Immature natural killer cell (primary cell): ENCODE results near the gene NHSL2. TPM values are rescaled to one million over a fixed set of nuclear protein-coding genes. Genes with fewer than 3 reads are reported as not detected.

ENCODE experiments used
- DNase-seq, 3 donors: peaks; one replicate each; pipeline ENCODE4 v3.0.0; 2022; ENCODE audit warnings: mixed read lengths in 1 of 3
- H3K27ac Mint-ChIP-seq, 6 donors: one replicate each; pipeline ENCODE4 v1.8.0; 2020; ENCODE audit warnings: mixed read lengths in 6 of 6, mild to moderate bottlenecking in 5 of 6, inconsistent platforms in 4 of 6, moderate library complexity in 3 of 6
- H3K27me3 Mint-ChIP-seq, 3 donors: one replicate each; pipeline ENCODE4 v1.8.0; 2020 to 2021; ENCODE audit warnings: low read depth in 3 of 3, mild to moderate bottlenecking in 3 of 3, mixed read lengths in 3 of 3, moderate library complexity in 3 of 3, inconsistent platforms in 1 of 3
- H3K36me3 Mint-ChIP-seq, 3 donors: one replicate each; pipeline ENCODE4 v1.8.0; 2020; ENCODE audit warnings: mixed read lengths in 3 of 3, inconsistent platforms in 2 of 3, mild to moderate bottlenecking in 2 of 3
- H3K4me1 Mint-ChIP-seq, 2 donors: one replicate each; pipeline ENCODE4 v1.8.0; 2020; ENCODE audit warnings: inconsistent platforms in 2 of 2, mild to moderate bottlenecking in 2 of 2, mixed read lengths in 2 of 2, moderate library complexity in 1 of 2
- H3K4me3 Mint-ChIP-seq, 5 donors: one replicate each; pipeline ENCODE4 v1.8.0; 2020; ENCODE audit warnings: mild to moderate bottlenecking in 5 of 5, mixed read lengths in 5 of 5, inconsistent platforms in 3 of 5, moderate library complexity in 3 of 5
- H3K9me3 Mint-ChIP-seq, 6 donors: one replicate each; pipeline ENCODE4 v1.8.0; 2020; ENCODE audit warnings: mild to moderate bottlenecking in 6 of 6, mixed read lengths in 6 of 6, inconsistent platforms in 4 of 6, moderate library complexity in 3 of 6
- polyA plus RNA-seq, 3 donors: library from polyadenylated mRNA; unstranded; fragments of 300-500 nt; fragmentation: Illumina TruSeq; gene quantifications; one replicate each; pipeline ENCODE4 v1.2.3, GENCODE V29; 2021

NHSL2 gene
- polyA plus RNA-seq, 3 donors from 2014 or later: 10.2 to 29.0 (median 10.6) TPM

DNA sequence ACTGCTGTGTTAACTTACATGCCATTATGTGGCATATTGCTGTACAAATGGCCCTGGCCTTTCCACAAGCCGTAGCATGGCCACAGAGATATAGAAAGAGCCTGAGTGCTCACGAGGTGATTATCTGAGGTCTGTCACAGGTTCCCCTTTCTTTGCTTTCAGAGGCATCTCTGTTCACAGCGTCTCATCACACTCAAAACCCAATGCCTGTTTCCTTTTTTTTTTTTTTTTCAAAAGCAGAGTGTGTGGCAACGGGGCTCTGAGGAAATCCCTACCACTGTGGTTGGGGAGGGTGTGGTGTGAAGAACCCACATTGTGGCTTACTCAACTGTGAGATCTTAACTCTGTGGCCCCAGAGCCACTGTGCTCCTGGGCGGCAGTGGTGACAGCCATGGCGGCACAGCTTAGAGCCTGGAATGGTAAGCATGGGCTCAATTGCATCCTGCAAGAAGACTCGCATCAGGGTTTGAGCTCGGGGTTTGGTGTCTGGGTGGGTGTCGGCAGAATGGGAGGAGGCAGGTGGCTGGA, 190.2 kb downstream of the NHSL2 start:
- no peaks in the 10 kb centered on the region for H3K9me3 Mint-ChIP-seq
- peaks cover 67 to 80% of the 10 kb centered on the region in 2 donors for H3K4me1 Mint-ChIP-seq
- no peaks in the 10 kb centered on the region for H3K36me3 Mint-ChIP-seq
- peak overlapping the region; percentile 91 to 96 (median 93) for H3K4me3 Mint-ChIP-seq
- peaks cover 27 to 34% (median 29%) of the 10 kb centered on the region in 3 donors for H3K27me3 Mint-ChIP-seq
- H3K27ac Mint-ChIP-seq: peak overlapping the region; percentile 95 to 99 (median 97)
- peak; percentile 91 to 93 (median 92) for DNase-seq

DNA sequence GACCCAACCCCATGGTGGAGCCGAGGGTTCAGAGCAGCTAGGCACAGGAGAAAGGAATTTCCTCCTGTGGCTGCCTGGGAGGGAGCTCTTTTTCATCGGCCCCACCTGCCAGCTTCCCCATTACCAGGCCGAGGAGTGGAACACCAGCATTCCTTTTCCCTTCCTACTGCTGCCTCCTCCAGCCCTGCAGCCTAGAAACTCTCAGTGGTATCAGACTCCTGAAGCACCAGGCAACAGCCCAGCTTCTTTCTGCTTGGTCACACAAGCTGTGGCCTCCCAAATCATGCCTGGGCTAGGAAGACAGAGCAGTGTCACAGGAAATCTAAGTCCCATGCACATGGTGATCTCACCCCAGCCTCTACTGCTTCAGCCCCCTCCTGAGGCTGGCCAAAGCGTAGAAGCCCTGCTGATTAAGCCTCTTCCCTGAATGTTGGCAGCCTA, 191.0 kb downstream of the NHSL2 start:
- Mint-ChIP-seq H3K27me3 (peaks cover 25 to 36% (median 28%) of the 10 kb centered on the region in 3 donors), H3K27ac (peak overlapping the region; percentile 95 to 99 (median 97)), H3K36me3 (no peaks in the 10 kb centered on the region), H3K4me1 (peaks cover 72 to 87% of the 10 kb centered on the region in 2 donors), H3K4me3 (peak overlapping the region; percentile 91 to 96 (median 93)), H3K9me3 (no peaks in the 10 kb centered on the region)
- peak; percentile 39 to 45 (median 40) for DNase-seq

- H3K9me3 Mint-ChIP-seq: no peaks in the 10 kb centered on the region
- DNase-seq: peak in 2 of 3 donors; percentile 17 to 27
- peak overlapping the region; percentile 95 to 99 (median 97) for H3K27ac Mint-ChIP-seq
- peak overlapping the region; percentile 91 to 96 (median 93) for H3K4me3 Mint-ChIP-seq
- peaks cover 73 to 90% of the 10 kb centered on the region in 2 donors for H3K4me1 Mint-ChIP-seq
- H3K36me3 Mint-ChIP-seq: no peaks in the 10 kb centered on the region
- peaks cover 25 to 36% (median 29%) of the 10 kb centered on the region in 3 donors for H3K27me3 Mint-ChIP-seq
Measured at GRCh38 chrX:72102126-72102525, 191.5 kb downstream of the NHSL2 start.

DNA sequence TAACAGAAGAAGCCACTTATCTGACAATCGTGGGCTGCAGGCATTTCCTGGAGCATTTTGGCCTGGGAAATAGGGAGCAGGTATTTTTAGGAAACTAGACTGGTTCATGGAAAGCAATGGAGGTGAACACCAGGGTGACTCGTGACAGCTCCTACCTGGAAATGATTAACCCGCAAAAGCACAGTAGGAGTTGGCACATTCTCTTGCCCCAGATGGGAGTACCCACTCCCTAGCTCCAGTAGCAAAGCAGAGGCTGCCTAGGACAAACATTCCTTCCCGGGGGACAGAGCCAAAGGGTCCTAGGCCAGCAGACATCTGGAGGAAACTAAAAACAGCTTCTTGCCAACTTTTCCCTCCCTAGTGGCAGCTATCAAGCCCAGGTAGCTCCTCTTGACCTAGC, 192.1 kb downstream of the NHSL2 start:
- peaks cover 78 to 91% of the 10 kb centered on the region in 2 donors for H3K4me1 Mint-ChIP-seq
- H3K36me3 Mint-ChIP-seq: no peaks in the 10 kb centered on the region
- peak overlapping the region; percentile 31 to 58 (median 41) for H3K4me3 Mint-ChIP-seq
- H3K27ac Mint-ChIP-seq: peak overlapping the region; percentile 42 to 96 (median 68)
- H3K9me3 Mint-ChIP-seq: no peaks in the 10 kb centered on the region
- H3K27me3 Mint-ChIP-seq: peaks cover 25 to 34% (median 33%) of the 10 kb centered on the region in 3 donors
- DNase-seq: no peak

- Mint-ChIP-seq H3K27ac (peak overlapping the region; percentile 81 to 97 (median 93)), H3K9me3 (no peaks in the 10 kb centered on the region), H3K36me3 (peaks cover 0 to 5% (median 4%) of the 10 kb centered on the region in 3 donors), H3K4me3 (peak overlapping the region; percentile 57 to 81 (median 78)), H3K27me3 (peaks cover 20 to 37% (median 31%) of the 10 kb centered on the region in 3 donors), H3K4me1 (peaks cover 79 to 86% of the 10 kb centered on the region in 2 donors)
- peak; percentile 84 to 87 (median 86) for DNase-seq
Measured at GRCh38 chrX:72105436-72105835, 194.8 kb downstream of the NHSL2 start.

- no peak for DNase-seq
- Mint-ChIP-seq H3K9me3 (no peaks in the 10 kb centered on the region), H3K27me3 (peaks cover 10 to 26% (median 14%) of the 10 kb centered on the region in 3 donors), H3K27ac (peak overlapping the region; percentile 30 to 90 (median 75)), H3K4me3 (peak overlapping the region in 4 of 5 donors; percentile 15 to 53 (median 41)), H3K36me3 (peaks cover 0 to 9% (median 5%) of the 10 kb centered on the region in 3 donors), H3K4me1 (peaks cover 62 to 75% of the 10 kb centered on the region in 2 donors)
Measured at GRCh38 chrX:72107320-72107719, 196.7 kb downstream of the NHSL2 start.

DNA sequence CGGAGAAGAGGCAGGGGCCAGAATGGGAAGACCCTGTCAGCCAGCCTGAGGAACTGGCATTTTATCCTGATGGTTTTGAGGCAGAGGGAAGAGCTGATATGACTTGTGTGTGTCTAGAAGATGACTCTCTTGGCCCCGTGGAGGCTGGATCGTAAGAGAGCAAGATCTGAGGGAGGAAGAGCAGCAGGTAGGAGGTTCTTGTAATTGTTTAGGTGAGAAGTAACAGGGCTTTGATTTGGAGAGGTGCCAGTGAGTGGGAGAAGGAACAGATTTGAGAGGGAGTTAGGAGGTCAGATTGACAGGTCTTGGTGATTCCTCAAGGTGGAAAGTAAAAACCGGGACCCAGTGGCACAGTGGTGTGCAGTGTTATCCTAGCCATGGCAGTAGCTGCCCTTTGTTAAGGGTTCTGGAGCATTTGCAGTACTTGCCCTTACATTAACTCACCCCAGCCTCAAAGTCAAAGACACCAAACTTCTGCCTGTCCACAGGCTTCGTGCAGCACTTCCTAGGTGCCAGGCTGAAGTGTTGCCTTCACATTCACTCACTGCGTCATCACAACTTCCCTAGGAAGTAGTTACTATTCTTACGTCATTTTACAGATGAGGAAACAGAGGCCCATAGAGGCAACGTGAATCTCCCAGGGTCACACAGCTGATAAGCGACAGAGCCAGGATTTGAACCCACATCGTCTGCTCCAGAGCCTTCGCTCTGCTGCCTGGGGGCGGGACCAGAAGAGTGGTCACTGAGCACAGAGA, 197.4 kb downstream of the NHSL2 start:
- H3K27ac Mint-ChIP-seq: peak overlapping the region; percentile 30 to 90 (median 75)
- H3K9me3 Mint-ChIP-seq: no peaks in the 10 kb centered on the region
- H3K4me1 Mint-ChIP-seq: peaks cover 58 to 69% of the 10 kb centered on the region in 2 donors
- peak overlapping the region in 2 of 5 donors; percentile 46 to 47 for H3K4me3 Mint-ChIP-seq
- peaks cover 0 to 9% (median 5%) of the 10 kb centered on the region in 3 donors for H3K36me3 Mint-ChIP-seq
- peaks cover 10 to 29% (median 14%) of the 10 kb centered on the region in 3 donors for H3K27me3 Mint-ChIP-seq
- DNase-seq: peak in 1 of 3 donors; percentile 20

DNA sequence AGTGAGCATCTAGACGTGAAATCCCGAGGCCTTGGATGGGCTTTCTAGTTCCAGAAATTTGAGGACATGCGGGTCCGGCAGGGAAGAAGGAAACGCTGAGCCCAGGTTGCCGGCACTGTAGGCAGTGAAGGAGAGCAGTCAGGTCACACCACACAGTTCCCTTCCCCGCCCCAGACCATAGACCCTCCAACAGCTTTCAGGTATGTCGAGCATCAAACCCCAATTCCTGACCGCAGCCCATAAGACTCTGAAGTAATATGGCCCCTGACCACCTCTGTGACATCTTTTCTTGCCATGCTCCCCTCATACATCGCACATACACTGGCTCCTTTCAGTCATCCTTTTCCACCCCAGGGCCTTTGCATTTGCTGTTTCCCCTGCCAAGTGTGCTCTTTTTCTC, 198.0 kb downstream of the NHSL2 start:
- Mint-ChIP-seq H3K27ac (peak overlapping the region in 5 of 6 donors; percentile 6 to 90 (median 42)), H3K4me3 (no peak overlapping the region), H3K4me1 (peaks cover 58 to 69% of the 10 kb centered on the region in 2 donors), H3K36me3 (peaks cover 0 to 9% (median 5%) of the 10 kb centered on the region in 3 donors), H3K27me3 (peaks cover 12 to 29% (median 14%) of the 10 kb centered on the region in 3 donors), H3K9me3 (no peaks in the 10 kb centered on the region)
- DNase-seq: no peak

GRCh38 chrX:72110051-72110875, 199.6 kb downstream of the NHSL2 start:
- Mint-ChIP-seq H3K9me3 (no peaks in the 10 kb centered on the region), H3K27me3 (peaks cover 13 to 30% (median 14%) of the 10 kb centered on the region in 3 donors), H3K27ac (peak overlapping the region in 1 of 6 donors; percentile 70), H3K4me3 (no peak overlapping the region), H3K36me3 (peaks cover 0 to 9% (median 5%) of the 10 kb centered on the region in 3 donors), H3K4me1 (peaks cover 51 to 62% of the 10 kb centered on the region in 2 donors)
- DNase-seq: no peak

- no peaks in the 10 kb centered on the region for H3K9me3 Mint-ChIP-seq
- H3K27ac Mint-ChIP-seq: no peak overlapping the region
- peaks cover 7 to 23% (median 9%) of the 10 kb centered on the region in 3 donors for H3K27me3 Mint-ChIP-seq
- no peak overlapping the region for H3K4me3 Mint-ChIP-seq
- DNase-seq: no peak
- H3K36me3 Mint-ChIP-seq: peaks cover 0 to 9% (median 5%) of the 10 kb centered on the region in 3 donors
- H3K4me1 Mint-ChIP-seq: peaks cover 46 to 55% of the 10 kb centered on the region in 2 donors
Measured at GRCh38 chrX:72110876-72111708, 200.4 kb downstream of the NHSL2 start.

GRCh38 chrX:72113461-72113860, 202.8 kb downstream of the NHSL2 start:
- H3K36me3 Mint-ChIP-seq: peaks cover 0 to 9% (median 5%) of the 10 kb centered on the region in 3 donors
- no peaks in the 10 kb centered on the region for H3K9me3 Mint-ChIP-seq
- DNase-seq: no peak
- H3K4me3 Mint-ChIP-seq: no peak overlapping the region
- peak overlapping the region in 2 of 6 donors; percentile 53 to 71 for H3K27ac Mint-ChIP-seq
- peaks cover under 1 to 19% (median 10%) of the 10 kb centered on the region in 3 donors for H3K27me3 Mint-ChIP-seq
- peaks cover 39 to 49% of the 10 kb centered on the region in 2 donors for H3K4me1 Mint-ChIP-seq

DNA sequence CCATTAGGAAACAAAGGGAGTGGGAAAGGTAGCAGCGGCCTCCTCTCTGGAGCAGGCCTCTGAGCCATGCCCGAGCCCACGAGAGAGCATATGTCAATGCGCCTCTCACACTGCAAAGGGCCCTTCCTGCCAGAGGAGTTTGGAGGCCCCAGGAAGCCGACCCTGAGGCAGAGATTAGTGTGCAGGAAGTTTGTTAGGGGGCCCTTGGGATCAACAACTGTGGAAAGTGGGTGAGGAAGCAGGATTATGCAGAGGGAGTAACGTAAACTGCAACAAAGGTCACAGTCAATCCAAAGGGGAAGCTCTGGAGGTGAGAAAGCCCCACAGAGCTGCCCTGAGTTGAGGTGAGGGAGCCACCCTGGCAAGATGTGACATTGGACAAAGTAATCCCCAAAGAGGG, 203.7 kb downstream of the NHSL2 start:
- Mint-ChIP-seq H3K27ac (peak overlapping the region in 3 of 6 donors; percentile 2 to 71 (median 46)), H3K27me3 (peaks cover 0 to 16% (median 10%) of the 10 kb centered on the region in 3 donors), H3K4me3 (no peak overlapping the region), H3K4me1 (peaks cover 31 to 41% of the 10 kb centered on the region in 2 donors), H3K36me3 (peaks cover 0 to 5% (median 0%) of the 10 kb centered on the region in 3 donors), H3K9me3 (no peaks in the 10 kb centered on the region)
- DNase-seq: no peak
